Measurements from ENCODE around the gene STEAP2. TPM values are rescaled to one million over a fixed set of nuclear protein-coding genes. Genes with fewer than 3 reads are reported as not detected.

STEAP2 gene
- total and polyA plus RNA-seq, 5 donors: 16.7 to 46.3 (median 42.1) TPM

GRCh38 chr7:90192876-90193750 is 18.4 kb upstream of the STEAP2 start:
- ATAC-seq (no peak), DNase-seq (no peak)
- no peaks in the 10 kb centered on the region for H3K9me3 ChIP-seq (ENCODE audit: control insufficient read depth, low read length)
- intact Hi-C loops (cut with DNase I): no loop called here
- H3K27me3 ChIP-seq (ENCODE audit: control insufficient read depth, insufficient read depth): no peaks in the 10 kb centered on the region
- no peak overlapping the region for H3K27ac ChIP-seq (ENCODE audit: low read length)
- 73% methylated on average over 2 of the region's 2 CpGs for WGBS
- no peaks in the 10 kb centered on the region for H3K4me1 ChIP-seq (ENCODE audit: control insufficient read depth, insufficient read depth, low read length)
- no peak overlapping the region for H3K4me3 ChIP-seq (ENCODE audit: low read length)

- Histone ChIP-seq H3K9me3 (ENCODE audit: control insufficient read depth, low read length) (no peaks in the 10 kb centered on the region), H3K4me1 (ENCODE audit: control insufficient read depth, insufficient read depth, low read length) (no peaks in the 10 kb centered on the region), H3K4me3 (ENCODE audit: low read length) (no peak overlapping the region), H3K27me3 (ENCODE audit: control insufficient read depth, insufficient read depth) (no peaks in the 10 kb centered on the region), H3K27ac (ENCODE audit: low read length) (no peak overlapping the region)
- WGBS: 69% methylated on average over 10 of the region's 10 CpGs
- ATAC-seq (no peak), DNase-seq (no peak)
- intact Hi-C loops (cut with DNase I): no loop called here
Measured at GRCh38 chr7:90194911-90195809, 16.4 kb upstream of the STEAP2 start.

GRCh38 chr7:90201500-90202195 is 9.9 kb upstream of the STEAP2 start:
- no peak for DNase-seq

GRCh38 chr7:90207956-90208355 is 3.6 kb upstream of the STEAP2 start:
- DNase-seq (no peak), ATAC-seq (no peak)
- Histone ChIP-seq H3K27ac (ENCODE audit: low read length) (no peak overlapping the region), H3K9me3 (ENCODE audit: control insufficient read depth, low read length) (no peaks in the 10 kb centered on the region), H3K27me3 (ENCODE audit: control insufficient read depth, insufficient read depth) (no peaks in the 10 kb centered on the region), H3K4me1 (ENCODE audit: control insufficient read depth, insufficient read depth, low read length) (no peaks in the 10 kb centered on the region), H3K4me3 (ENCODE audit: low read length) (no peak overlapping the region)
- intact Hi-C loops (cut with DNase I): no loop called here
- WGBS: 89% methylated on average over 1 of the region's 1 CpG

More at GRCh38 chr7:90201500-90202195, 9.9 kb upstream of the STEAP2 start:
- Histone ChIP-seq H3K27me3 (ENCODE audit: control insufficient read depth, insufficient read depth) (no peaks in the 10 kb centered on the region), H3K9me3 (ENCODE audit: control insufficient read depth, low read length) (no peaks in the 10 kb centered on the region), H3K4me3 (ENCODE audit: low read length) (no peak overlapping the region), H3K27ac (ENCODE audit: low read length) (no peak overlapping the region), H3K4me1 (ENCODE audit: control insufficient read depth, insufficient read depth, low read length) (no peaks in the 10 kb centered on the region)
- intact Hi-C loops (cut with DNase I): no loop called here
- ATAC-seq: no peak
- 93% methylated on average over 2 of the region's 2 CpGs for WGBS

DNA sequence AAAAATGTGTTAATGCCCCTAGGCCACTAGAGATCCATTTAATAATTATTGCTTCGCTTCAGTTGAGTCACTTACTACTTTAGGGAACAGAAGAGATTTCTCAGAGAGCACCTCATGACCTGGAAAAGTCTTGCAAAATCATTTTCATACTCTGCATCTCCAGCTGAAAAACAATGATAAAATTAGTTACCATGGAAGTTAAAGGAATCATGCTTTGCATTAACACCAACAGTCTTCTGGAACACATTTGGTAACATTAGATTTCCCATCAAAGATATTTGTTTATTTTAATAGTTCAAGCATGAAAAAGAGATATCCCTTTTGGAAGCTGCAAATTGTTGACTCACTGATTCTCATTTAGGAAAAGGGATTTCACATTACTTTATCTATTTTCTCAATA is 1.8 kb upstream of the STEAP2 start:
- ATAC-seq (no peak), DNase-seq (no peak)
- H3K9me3 ChIP-seq (ENCODE audit: control insufficient read depth, low read length): no peaks in the 10 kb centered on the region
- intact Hi-C loops (cut with DNase I): no loop called here
- WGBS: 69% methylated on average over 1 of the region's 1 CpG
- H3K4me1 ChIP-seq (ENCODE audit: control insufficient read depth, insufficient read depth, low read length): no peaks in the 10 kb centered on the region
- no peak overlapping the region for H3K4me3 ChIP-seq (ENCODE audit: low read length)
- no peak overlapping the region for H3K27ac ChIP-seq (ENCODE audit: low read length)
- no peaks in the 10 kb centered on the region for H3K27me3 ChIP-seq (ENCODE audit: control insufficient read depth, insufficient read depth)

DNA sequence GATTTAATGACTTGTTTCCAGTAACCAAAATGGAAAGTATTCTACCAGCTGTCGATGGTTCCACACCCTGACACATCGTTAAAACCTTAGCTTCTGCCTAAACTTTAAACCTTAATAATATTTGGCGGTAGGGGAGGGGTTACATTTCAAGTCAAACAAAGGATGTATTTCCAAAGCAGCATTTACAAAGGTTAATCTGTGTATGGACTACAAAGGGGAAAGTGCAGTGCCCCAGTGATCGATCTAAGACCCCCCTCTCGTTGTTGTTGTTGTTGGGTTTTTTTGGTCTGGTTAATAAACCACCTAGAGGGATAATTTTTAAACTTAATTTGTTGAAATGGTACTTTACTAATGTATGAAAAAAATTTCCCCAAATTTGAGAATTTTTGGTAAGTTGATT is 1.1 kb upstream of the STEAP2 start:
- DNase-seq (no peak), ATAC-seq (no peak)
- WGBS: 73% methylated on average over 5 of the region's 5 CpGs
- Histone ChIP-seq H3K27me3 (ENCODE audit: control insufficient read depth, insufficient read depth) (no peaks in the 10 kb centered on the region), H3K4me1 (ENCODE audit: control insufficient read depth, insufficient read depth, low read length) (no peaks in the 10 kb centered on the region), H3K9me3 (ENCODE audit: control insufficient read depth, low read length) (no peaks in the 10 kb centered on the region), H3K27ac (ENCODE audit: low read length) (no peak overlapping the region), H3K4me3 (ENCODE audit: low read length) (no peak overlapping the region)
- intact Hi-C loops (cut with DNase I): no loop called here

DNA sequence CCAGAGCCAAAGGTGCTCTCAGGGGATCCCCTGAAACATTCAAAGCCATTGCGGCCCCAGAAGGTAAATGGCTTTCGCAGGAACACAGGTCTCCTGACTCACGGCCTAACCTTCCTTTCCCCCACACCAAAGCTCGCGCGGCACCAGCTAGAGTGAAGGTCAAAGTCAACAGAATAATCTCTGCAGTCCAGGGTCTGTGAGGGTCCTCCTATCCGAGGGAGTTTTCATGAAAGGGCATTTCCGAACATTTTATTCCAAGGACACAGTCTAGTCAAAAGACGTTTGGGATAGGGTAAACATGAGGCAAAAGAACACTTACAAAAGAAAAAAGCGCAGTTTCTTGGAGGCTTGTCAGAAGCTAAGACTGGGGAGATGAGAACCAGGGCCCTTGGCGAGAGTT is 559 bp upstream of the STEAP2 start:
- intact Hi-C loops (cut with DNase I): no loop called here
- ATAC-seq (peak in 1 of 2 donors; percentile 31), DNase-seq (peak; percentile 14 to 56 (median 48))
- peak overlapping the region; percentile 66 for H3K4me3 ChIP-seq (ENCODE audit: low read length)
- H3K27me3 ChIP-seq (ENCODE audit: control insufficient read depth, insufficient read depth): no peaks in the 10 kb centered on the region
- peak overlapping the region; percentile 91 for H3K27ac ChIP-seq (ENCODE audit: low read length)
- no peaks in the 10 kb centered on the region for H3K4me1 ChIP-seq (ENCODE audit: control insufficient read depth, insufficient read depth, low read length)
- H3K9me3 ChIP-seq (ENCODE audit: control insufficient read depth, low read length): no peaks in the 10 kb centered on the region
- WGBS: 24% methylated on average over 11 of the region's 11 CpGs

GRCh38 chr7:90212149-90212495 is 582 bp downstream of the STEAP2 start:
- intact Hi-C loops (cut with DNase I): no loop called here

GRCh38 chr7:90213521-90213920 is 2.0 kb downstream of the STEAP2 start:
- DNase-seq: no peak
- no peak for ATAC-seq
- intact Hi-C loops (cut with DNase I): no loop called here
- no peaks in the 10 kb centered on the region for H3K4me1 ChIP-seq (ENCODE audit: control insufficient read depth, insufficient read depth, low read length)
- H3K9me3 ChIP-seq (ENCODE audit: control insufficient read depth, low read length): no peaks in the 10 kb centered on the region
- WGBS: 56% methylated on average over 2 of the region's 2 CpGs
- no peak overlapping the region for H3K4me3 ChIP-seq (ENCODE audit: low read length)
- no peaks in the 10 kb centered on the region for H3K27me3 ChIP-seq (ENCODE audit: control insufficient read depth, insufficient read depth)
- H3K27ac ChIP-seq (ENCODE audit: low read length): no peak overlapping the region

More at GRCh38 chr7:90212149-90212495, 582 bp downstream of the STEAP2 start:
- DNase-seq (no peak), ATAC-seq (no peak)
- Histone ChIP-seq H3K4me1 (ENCODE audit: control insufficient read depth, insufficient read depth, low read length) (no peaks in the 10 kb centered on the region), H3K27me3 (ENCODE audit: control insufficient read depth, insufficient read depth) (no peaks in the 10 kb centered on the region), H3K27ac (ENCODE audit: low read length) (peak overlapping the region; percentile 53), H3K9me3 (ENCODE audit: control insufficient read depth, low read length) (no peaks in the 10 kb centered on the region), H3K4me3 (ENCODE audit: low read length) (peak overlapping the region; percentile 66)
- WGBS: 5% methylated on average over 6 of the region's 6 CpGs

DNA sequence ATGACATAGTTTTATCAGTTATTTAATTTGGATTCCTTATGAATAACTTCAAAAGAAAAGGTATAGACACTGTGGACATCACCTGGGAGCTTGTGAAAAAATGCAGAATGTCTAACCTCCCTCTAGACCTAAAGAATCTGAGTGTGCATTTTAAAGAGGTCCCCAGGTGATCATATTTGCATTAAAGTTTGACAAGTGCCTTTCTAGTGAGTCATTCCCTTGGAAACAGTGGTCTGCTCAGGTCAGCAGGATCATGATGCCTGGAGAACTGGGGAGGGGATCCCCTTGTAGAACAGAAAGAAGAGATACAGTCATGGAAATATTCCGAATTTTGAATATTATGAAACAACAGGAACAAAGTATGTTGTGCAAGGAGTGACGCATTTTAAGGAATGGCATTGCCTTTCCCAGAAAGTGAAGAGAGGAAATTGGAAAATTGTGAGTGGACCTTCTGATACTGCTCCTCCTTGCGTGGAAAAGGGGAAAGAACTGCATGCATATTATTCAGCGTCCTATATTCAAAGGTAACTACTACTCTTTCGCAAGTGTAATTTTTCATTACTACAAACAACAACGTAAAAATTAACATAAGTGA is 4.6 kb downstream of the STEAP2 start:
- WGBS: 88% methylated on average over 6 of the region's 6 CpGs
- no peak for DNase-seq
- no peak overlapping the region for H3K4me3 ChIP-seq (ENCODE audit: low read length)
- no peaks in the 10 kb centered on the region for H3K27me3 ChIP-seq (ENCODE audit: control insufficient read depth, insufficient read depth)
- intact Hi-C loops (cut with DNase I): no loop called here
- H3K4me1 ChIP-seq (ENCODE audit: control insufficient read depth, insufficient read depth, low read length): no peaks in the 10 kb centered on the region
- H3K9me3 ChIP-seq (ENCODE audit: control insufficient read depth, low read length): no peaks in the 10 kb centered on the region
- ATAC-seq: no peak
- H3K27ac ChIP-seq (ENCODE audit: low read length): no peak overlapping the region

All from right cardiac atrium (tissue), 5 donors.